Kidney (tissue), 14 donors: ENCODE data around the gene LGR5. TPM values are rescaled to one million over a fixed set of nuclear protein-coding genes. Genes with fewer than 3 reads are reported as not detected.

Experiments
- DNase-seq, 5 donors: peaks; one replicate each; pipeline ENCODE4 v3.0.0-alpha.2; 2013 to 2020
- FAIRE-seq: peaks from 2 replicates; lab custom pipeline; 2012; peaks lifted over from hg19 to GRCh38; lab: Jason Lieb, UNC
- H3K27ac ChIP-seq, 2 donors: one replicate each; pipeline ENCODE4 v1.7.0; 2013; ENCODE audit warnings: low read depth in 2 of 2, low read length in 2 of 2, inconsistent platforms in 1 of 2
- H3K27me3 ChIP-seq: one replicate; pipeline ENCODE4 v1.7.1; 2013; ENCODE audit warnings: low read length, inconsistent platforms; ENCODE audit not compliant: control insufficient read depth, insufficient read depth
- H3K36me3 ChIP-seq, 3 donors: one replicate each; pipeline versions ENCODE4 v1.7.0 to v1.7.1; 2013; ENCODE audit warnings: low read length in 3 of 3, control low read depth in 1 of 3, inconsistent platforms in 1 of 3; ENCODE audit not compliant: insufficient read depth in 3 of 3, control insufficient read depth in 2 of 3
- H3K4me1 ChIP-seq, 3 donors: one replicate each; pipeline versions ENCODE4 v1.7.0 to v1.7.1; 2013; ENCODE audit warnings: low read length in 3 of 3, inconsistent platforms in 1 of 3, low read depth in 1 of 3; ENCODE audit not compliant: control insufficient read depth in 2 of 3, insufficient read depth in 2 of 3
- H3K4me3 ChIP-seq, 3 donors: one replicate each; pipeline versions ENCODE4 v1.7.0 to v1.8.1; 2013; ENCODE audit warnings: low read length in 3 of 3, control low read depth in 1 of 3, inconsistent platforms in 1 of 3
- H3K9ac ChIP-seq, 3 donors: one replicate each; pipeline versions ENCODE4 v1.7.0 to v1.7.1; 2013; ENCODE audit warnings: low read length in 3 of 3, control low read depth in 1 of 3, inconsistent platforms in 1 of 3
- H3K9me3 ChIP-seq, 3 donors: one replicate each; pipeline versions ENCODE4 v1.7.0 to v1.7.1; 2013; ENCODE audit warnings: low read length in 3 of 3, control low read depth in 1 of 3, inconsistent platforms in 1 of 3; ENCODE audit not compliant: control insufficient read depth in 2 of 3, insufficient read depth in 1 of 3
- CTCF ChIP-seq: IDR thresholded peaks from 3 replicates; pipeline ENCODE4 v1.5.1; 2012; ENCODE audit warnings: mild to moderate bottlenecking, moderate library complexity, borderline replicate concordance; ENCODE audit not compliant: insufficient read depth; ENCODE audit errors: extremely low read depth
- intact Hi-C: fragments of 100-400 bp; cut with DNase I; formaldehyde crosslinking; loops from one replicate; pipeline ENCODE4 v1.11.1; 2022
- polyA plus RNA-seq: library from polyadenylated mRNA; stranded (reverse); fragments of 350-450 nt; fragmentation: Illumina TruSeq; extraction: RNeasy Lipid Tissue Mini Kit (QIAGEN cat#74804); gene quantifications from one replicate; pipeline ENCODE4 v1.2.3, GENCODE V29; 2014; ENCODE audit warnings: low read depth, low replicate concordance; ENCODE audit not compliant: insufficient read depth
- total RNA-seq: library from RNA; stranded (reverse); fragmentation: NEBNext Ultra II Directional; extraction: Animal tissue kit (Norgen Biotek cat#: 25700); gene quantifications from one replicate; pipeline ENCODE4 v1.2.1, GENCODE V29; 2021
- donor health status: control.
- donor health status: control.
- donor health status: control.
- donor health status: control.
- donor health status: control.
- donor health status: DM: yes; HTN: yes; CAD: no.
- donor health status: Normal renal cell carcinoma (clear cell type).

Gene LGR5
- total and polyA plus RNA-seq, 2 donors from 2014 or later: 0.19 TPM; not detected in 1

- Histone ChIP-seq H3K36me3 (no peaks in the 10 kb centered on the region), H3K27me3 (no peaks in the 10 kb centered on the region), H3K9me3 (no peaks in the 10 kb centered on the region), H3K27ac (no peak overlapping the region), H3K4me1 (no peaks in the 10 kb centered on the region), H3K4me3 (no peak overlapping the region), H3K9ac (no peak overlapping the region)
- DNase-seq (no peak), FAIRE-seq (no peak)
- no peak for TF ChIP-seq CTCF
- intact Hi-C loops: no loop called here
These were observed 22.3 kb downstream of the LGR5 start for GRCh38 chr12:71461787-71462328.

GRCh38 chr12:71465796-71466195, 26.2 kb downstream of the LGR5 start:
- Histone ChIP-seq H3K9ac (no peak overlapping the region), H3K27ac (no peak overlapping the region), H3K4me3 (no peak overlapping the region), H3K4me1 (no peaks in the 10 kb centered on the region), H3K9me3 (no peaks in the 10 kb centered on the region), H3K36me3 (no peaks in the 10 kb centered on the region), H3K27me3 (no peaks in the 10 kb centered on the region)
- FAIRE-seq (no peak), DNase-seq (no peak)
- intact Hi-C loops: no loop called here
- TF ChIP-seq CTCF: no peak

GRCh38 chr12:71469258-71469750, 29.7 kb downstream of the LGR5 start:
- no peak overlapping the region for H3K9ac ChIP-seq
- no peaks in the 10 kb centered on the region for H3K4me1 ChIP-seq
- no peaks in the 10 kb centered on the region for H3K27me3 ChIP-seq
- TF ChIP-seq CTCF: no peak
- no peak for FAIRE-seq
- no peak overlapping the region for H3K4me3 ChIP-seq
- H3K27ac ChIP-seq: no peak overlapping the region
- H3K9me3 ChIP-seq: no peaks in the 10 kb centered on the region
- intact Hi-C loops: no loop called here
- DNase-seq: peak in 1 of 5 donors; percentile 37
- H3K36me3 ChIP-seq: no peaks in the 10 kb centered on the region
